Neural cell (in vitro differentiated cells): ENCODE results near the gene PALD1. TPM values are rescaled to one million over a fixed set of nuclear protein-coding genes. Genes with fewer than 3 reads are reported as not detected.

Experiments used
- H2AFZ ChIP-seq: fragments of 200-600, 300-800 bp; sonication (generic), shearing (Covaris generic); 2 replicates; pipeline ENCODE4 v1.6.0; 2014; ENCODE audit warnings: low read depth, mild to moderate bottlenecking, antibody characterized with exemption, low read length, moderate library complexity
- H3F3A ChIP-seq: fragments of 200-600 bp; shearing (Covaris generic); 2 replicates; pipeline ENCODE4 v1.6.1; 2016; ENCODE audit warnings: mild to moderate bottlenecking, moderate library complexity, mixed read lengths, antibody characterized with exemption, low read length; ENCODE audit not compliant: insufficient read depth, poor library complexity, severe bottlenecking
- H3K27ac ChIP-seq: fragments of 200-600, 300-800 bp; sonication (generic), shearing (Covaris generic); 2 replicates; pipeline ENCODE4 v1.5.1; 2014; ENCODE audit warnings: mild to moderate bottlenecking, low read length, moderate library complexity
- H3K27me3 ChIP-seq: fragments of 300-800, 200-600 bp; sonication (generic), shearing (Covaris generic); 2 replicates; pipeline ENCODE4 v1.6.0; 2014; ENCODE audit warnings: mild to moderate bottlenecking, low read depth, low read length, moderate library complexity; ENCODE audit not compliant: insufficient read depth
- H3K36me3 ChIP-seq: fragments of 300-800, 200-600 bp; sonication (generic), shearing (Covaris generic); 2 replicates; pipeline ENCODE4 v1.5.1; 2014; ENCODE audit warnings: mild to moderate bottlenecking, antibody characterized with exemption, low read length, moderate library complexity; ENCODE audit not compliant: insufficient read depth
- H3K4me2 ChIP-seq: fragments of 300-800, 200-600 bp; sonication (generic), shearing (Covaris generic); 2 replicates; pipeline ENCODE4 v1.6.0; 2014; ENCODE audit warnings: mild to moderate bottlenecking, low read length
- H3K4me3 ChIP-seq: fragments of 300-800, 200-600 bp; sonication (generic), shearing (Covaris generic); 2 replicates; pipeline ENCODE4 v1.5.1; 2014; ENCODE audit warnings: mild to moderate bottlenecking, low read length, moderate library complexity
- H3K79me2 ChIP-seq: fragments of 200-600 bp; shearing (Covaris generic); replicated peaks from 2 replicates; pipeline ENCODE4 v1.6.0; 2014; ENCODE audit warnings: mild to moderate bottlenecking, low read length, moderate library complexity; ENCODE audit not compliant: insufficient read depth
- H3K9ac ChIP-seq: fragments of 300-800, 200-600 bp; sonication (generic), shearing (Covaris generic); 2 replicates; pipeline ENCODE4 v1.6.1; 2016; ENCODE audit warnings: mild to moderate bottlenecking, low read length, mixed read lengths
- H3K9me2 ChIP-seq: fragments of 200-600 bp; shearing (Covaris generic); 2 replicates; pipeline ENCODE4 v1.6.1; 2016; ENCODE audit warnings: mild to moderate bottlenecking, low read length, mixed read lengths; ENCODE audit not compliant: insufficient read depth
- H3K9me3 ChIP-seq: fragments of 200-600, 300-800 bp; sonication (generic), shearing (Covaris generic); 2 replicates; pipeline ENCODE4 v1.6.1; 2016; ENCODE audit warnings: mild to moderate bottlenecking, mixed run types, low read length, moderate library complexity, mixed read lengths
- H4K20me1 ChIP-seq: fragments of 200-600 bp; shearing (Covaris generic); 2 replicates; pipeline ENCODE4 v1.6.1; 2016; ENCODE audit warnings: mild to moderate bottlenecking, mixed run types; ENCODE audit not compliant: insufficient read depth
- EP300 ChIP-seq: fragments of 450-650 bp; conservative IDR thresholded peaks from 2 replicates; pipeline ENCODE4 v1.6.1; 2014; ENCODE audit warnings: antibody characterized with exemption, mild to moderate bottlenecking, moderate library complexity; ENCODE audit not compliant: poor library complexity, severe bottlenecking
- EZH2 ChIP-seq: fragments of 200-600, 300-800 bp; shearing (Covaris generic), sonication (generic); IDR thresholded peaks from 2 replicates; pipeline ENCODE4 v1.6.1; 2014; ENCODE audit warnings: antibody characterized with exemption, low read length, borderline replicate concordance, mild to moderate bottlenecking; ENCODE audit not compliant: insufficient read depth, poor library complexity, severe bottlenecking
- MXI1 ChIP-seq: fragments of 450-650 bp; conservative IDR thresholded peaks from 2 replicates; pipeline ENCODE4 v1.6.1; 2014; ENCODE audit warnings: antibody characterized with exemption, mild to moderate bottlenecking; ENCODE audit not compliant: poor library complexity, severe bottlenecking
- POLR2AphosphoS5 ChIP-seq: IDR thresholded peaks from 2 replicates; pipeline ENCODE4 v1.6.1; 2012
- RAD21 ChIP-seq: fragments of 450-650 bp; conservative IDR thresholded peaks from 2 replicates; pipeline ENCODE4 v1.6.1; 2014; ENCODE audit warnings: antibody characterized with exemption, mild to moderate bottlenecking, moderate library complexity
- SMC3 ChIP-seq: fragments of 450-650 bp; conservative IDR thresholded peaks from 2 replicates; pipeline ENCODE4 v1.6.1; 2014; ENCODE audit warnings: antibody characterized with exemption, mild to moderate bottlenecking, moderate library complexity; ENCODE audit not compliant: poor library complexity
- TAF1 ChIP-seq: IDR thresholded peaks from 2 replicates; pipeline ENCODE4 v1.6.1; 2012; ENCODE audit warnings: low read depth
- polyA plus RNA-seq: library from polyadenylated mRNA; depleted of rRNA; stranded (reverse); fragments of >200 nt; gene quantifications from 2 replicates; pipeline ENCODE4 v1.2.3, GENCODE V29; 2014
- TF ChIP-seq, protein P1 (sequence below): IDR thresholded peaks from 2 replicates; pipeline ENCODE4 v1.6.1; 2012; ENCODE audit warnings: borderline replicate concordance
- TF ChIP-seq, protein P2 (sequence below): fragments of 450-650 bp; IDR thresholded peaks from 2 replicates; pipeline ENCODE4 v1.5.1; 2014; ENCODE audit warnings: antibody characterized with exemption, mild to moderate bottlenecking, moderate library complexity; ENCODE audit not compliant: poor library complexity, severe bottlenecking

PALD1 gene
- polyA plus RNA-seq, 1 donor from 2014 or later, result 1.1 TPM

- TF ChIP-seq EZH2 (no peak), MXI1 (no peak), POLR2AphosphoS5 (no peak)
These were observed 72.9 kb downstream of the PALD1 start (continued) for GRCh38 chr10:70551466-70551865.

GRCh38 chr10:70551971-70552422 lies 73.4 kb downstream of the PALD1 start:
- H4K20me1 ChIP-seq, result no peaks in the 10 kb centered on the region
- H3K9me2 ChIP-seq, result no peaks in the 10 kb centered on the region
- no peaks in the 10 kb centered on the region for H3K9me3 ChIP-seq
- H3K4me2 ChIP-seq, result no peak overlapping the region
- no peaks in the 10 kb centered on the region for H3K79me2 ChIP-seq
- H3K27ac ChIP-seq, result no peak overlapping the region
- H3K4me3 ChIP-seq, result no peak overlapping the region
- no peaks in the 10 kb centered on the region for H3F3A ChIP-seq
- no peak overlapping the region for H2AFZ ChIP-seq
- H3K27me3 ChIP-seq, result no peaks in the 10 kb centered on the region
- TF ChIP-seq, protein P1, sequence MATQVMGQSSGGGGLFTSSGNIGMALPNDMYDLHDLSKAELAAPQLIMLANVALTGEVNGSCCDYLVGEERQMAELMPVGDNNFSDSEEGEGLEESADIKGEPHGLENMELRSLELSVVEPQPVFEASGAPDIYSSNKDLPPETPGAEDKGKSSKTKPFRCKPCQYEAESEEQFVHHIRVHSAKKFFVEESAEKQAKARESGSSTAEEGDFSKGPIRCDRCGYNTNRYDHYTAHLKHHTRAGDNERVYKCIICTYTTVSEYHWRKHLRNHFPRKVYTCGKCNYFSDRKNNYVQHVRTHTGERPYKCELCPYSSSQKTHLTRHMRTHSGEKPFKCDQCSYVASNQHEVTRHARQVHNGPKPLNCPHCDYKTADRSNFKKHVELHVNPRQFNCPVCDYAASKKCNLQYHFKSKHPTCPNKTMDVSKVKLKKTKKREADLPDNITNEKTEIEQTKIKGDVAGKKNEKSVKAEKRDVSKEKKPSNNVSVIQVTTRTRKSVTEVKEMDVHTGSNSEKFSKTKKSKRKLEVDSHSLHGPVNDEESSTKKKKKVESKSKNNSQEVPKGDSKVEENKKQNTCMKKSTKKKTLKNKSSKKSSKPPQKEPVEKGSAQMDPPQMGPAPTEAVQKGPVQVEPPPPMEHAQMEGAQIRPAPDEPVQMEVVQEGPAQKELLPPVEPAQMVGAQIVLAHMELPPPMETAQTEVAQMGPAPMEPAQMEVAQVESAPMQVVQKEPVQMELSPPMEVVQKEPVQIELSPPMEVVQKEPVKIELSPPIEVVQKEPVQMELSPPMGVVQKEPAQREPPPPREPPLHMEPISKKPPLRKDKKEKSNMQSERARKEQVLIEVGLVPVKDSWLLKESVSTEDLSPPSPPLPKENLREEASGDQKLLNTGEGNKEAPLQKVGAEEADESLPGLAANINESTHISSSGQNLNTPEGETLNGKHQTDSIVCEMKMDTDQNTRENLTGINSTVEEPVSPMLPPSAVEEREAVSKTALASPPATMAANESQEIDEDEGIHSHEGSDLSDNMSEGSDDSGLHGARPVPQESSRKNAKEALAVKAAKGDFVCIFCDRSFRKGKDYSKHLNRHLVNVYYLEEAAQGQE, result no peak
- TF ChIP-seq RAD21 (no peak), EZH2 (no peak), POLR2AphosphoS5 (no peak), MXI1 (no peak), EP300 (no peak), TAF1 (no peak), SMC3 (no peak)
- TF ChIP-seq, protein P2, sequence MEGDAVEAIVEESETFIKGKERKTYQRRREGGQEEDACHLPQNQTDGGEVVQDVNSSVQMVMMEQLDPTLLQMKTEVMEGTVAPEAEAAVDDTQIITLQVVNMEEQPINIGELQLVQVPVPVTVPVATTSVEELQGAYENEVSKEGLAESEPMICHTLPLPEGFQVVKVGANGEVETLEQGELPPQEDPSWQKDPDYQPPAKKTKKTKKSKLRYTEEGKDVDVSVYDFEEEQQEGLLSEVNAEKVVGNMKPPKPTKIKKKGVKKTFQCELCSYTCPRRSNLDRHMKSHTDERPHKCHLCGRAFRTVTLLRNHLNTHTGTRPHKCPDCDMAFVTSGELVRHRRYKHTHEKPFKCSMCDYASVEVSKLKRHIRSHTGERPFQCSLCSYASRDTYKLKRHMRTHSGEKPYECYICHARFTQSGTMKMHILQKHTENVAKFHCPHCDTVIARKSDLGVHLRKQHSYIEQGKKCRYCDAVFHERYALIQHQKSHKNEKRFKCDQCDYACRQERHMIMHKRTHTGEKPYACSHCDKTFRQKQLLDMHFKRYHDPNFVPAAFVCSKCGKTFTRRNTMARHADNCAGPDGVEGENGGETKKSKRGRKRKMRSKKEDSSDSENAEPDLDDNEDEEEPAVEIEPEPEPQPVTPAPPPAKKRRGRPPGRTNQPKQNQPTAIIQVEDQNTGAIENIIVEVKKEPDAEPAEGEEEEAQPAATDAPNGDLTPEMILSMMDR, result no peak
- H3K9ac ChIP-seq, result no peak overlapping the region
- no peaks in the 10 kb centered on the region for H3K36me3 ChIP-seq

- Histone ChIP-seq H3K79me2 (no peaks in the 10 kb centered on the region), H3F3A (no peaks in the 10 kb centered on the region), H3K27ac (no peak overlapping the region), H2AFZ (no peak overlapping the region), H3K36me3 (no peaks in the 10 kb centered on the region), H4K20me1 (no peaks in the 10 kb centered on the region), H3K4me2 (no peak overlapping the region), H3K9me2 (no peaks in the 10 kb centered on the region), H3K4me3 (no peak overlapping the region), H3K9me3 (no peaks in the 10 kb centered on the region), H3K9ac (no peak overlapping the region), H3K27me3 (no peaks in the 10 kb centered on the region)
- no peak for TF ChIP-seq TAF1
- TF ChIP-seq POLR2AphosphoS5, result no peak
- TF ChIP-seq EP300, result no peak
- TF ChIP-seq EZH2, result no peak
- TF ChIP-seq, protein P2, result no peak
- TF ChIP-seq, protein P1, result no peak
- no peak for TF ChIP-seq SMC3
- TF ChIP-seq RAD21, result no peak
- TF ChIP-seq MXI1, result no peak
These were observed 74.0 kb downstream of the PALD1 start for GRCh38 chr10:70552586-70552985.
